IMR-90 (cell line): ENCODE results near the gene C16orf86. TPM values are rescaled to one million over a fixed set of nuclear protein-coding genes. Genes with fewer than 3 reads are reported as not detected.

Experiments used
- ATAC-seq: fragments of 200-7000 bp; cut with Tn5 transposase; 2 replicates; pipeline ENCODE4 v1.9.1; 2020; ENCODE audit warnings: low read depth, mild to moderate bottlenecking, moderate library complexity
- BruUV-seq: library from RNA; stranded (reverse); fragments of 400-500 nt; replicated peaks from 2 replicates; lab custom pipeline; 2021; lab: Mats Ljungman, UMichigan
- CTCF ChIA-PET: fragments of 300-600 bp; formaldehyde crosslinking; extraction: SDS; loops from one replicate; lab custom pipeline; 2021; ENCODE audit warnings: antibody characterized with exemption; lab: Yijun Ruan, JAX
- POLR2A ChIA-PET: fragments of 300-600 bp; sonication (Branson Sonifier 250); formaldehyde crosslinking; loops from one replicate; lab custom pipeline; 2022; ENCODE audit warnings: antibody characterized with exemption; ENCODE audit not compliant: unreplicated experiment; lab: Charles Lee
- DNase-seq: peaks from one replicate; pipeline ENCODE4 v3.0.0; 2013
- H2AFZ ChIP-seq: replicated peaks from 2 replicates; pipeline ENCODE3; 2013; ENCODE audit warnings: low read length, mild to moderate bottlenecking; ENCODE audit not compliant: poor library complexity
- H2AK5ac ChIP-seq: 2 replicates; pipeline ENCODE4 v1.6.1; 2013; ENCODE audit warnings: low read depth, low read length, inconsistent platforms
- H2AK9ac ChIP-seq: replicated peaks from 2 replicates; pipeline ENCODE3; 2013; ENCODE audit warnings: mild to moderate bottlenecking, low read depth, low read length, moderate library complexity; ENCODE audit not compliant: poor library complexity
- H2BK120ac ChIP-seq: 2 replicates; pipeline ENCODE4 v1.6.1; 2013; ENCODE audit warnings: low read depth, low read length, inconsistent platforms
- H2BK15ac ChIP-seq: 3 replicates; pipeline ENCODE4 v1.6.1; 2013; ENCODE audit warnings: low read depth, low read length, inconsistent platforms
- H2BK20ac ChIP-seq: 2 replicates; pipeline ENCODE4 v1.6.1; 2013; ENCODE audit warnings: low read depth, mild to moderate bottlenecking, inconsistent platforms, low read length, moderate library complexity
- H2BK5ac ChIP-seq: 2 replicates; pipeline ENCODE4 v1.6.1; 2013; ENCODE audit warnings: mild to moderate bottlenecking, low read depth, low read length, inconsistent platforms; ENCODE audit not compliant: poor library complexity, severe bottlenecking
- H3K14ac ChIP-seq: replicated peaks from 2 replicates; pipeline ENCODE4 v1.6.1; 2013; ENCODE audit warnings: low read depth, low read length, inconsistent platforms
- H3K18ac ChIP-seq: 2 replicates; pipeline ENCODE4 v1.6.1; 2013; ENCODE audit warnings: low read depth, low read length, control low read depth
- H3K23ac ChIP-seq: 2 replicates; pipeline ENCODE4 v1.6.1; 2013; ENCODE audit warnings: low read depth, low read length, inconsistent platforms
- H3K27ac ChIP-seq: 2 replicates; pipeline ENCODE4 v1.5.1; 2013; ENCODE audit warnings: mild to moderate bottlenecking, control low read depth, low read length; ENCODE audit not compliant: insufficient read depth
- H3K27me3 ChIP-seq: 2 replicates; pipeline ENCODE4 v1.6.1; 2013; ENCODE audit warnings: low read length; ENCODE audit not compliant: control insufficient read depth, insufficient read depth
- H3K36me3 ChIP-seq: 2 replicates; pipeline ENCODE4 v1.6.1; 2013; ENCODE audit warnings: low read length, mixed read lengths; ENCODE audit not compliant: control insufficient read depth, insufficient read depth
- H3K4ac ChIP-seq: 2 replicates; pipeline ENCODE4 v1.6.1; 2013; ENCODE audit warnings: low read depth, low read length, inconsistent platforms
- H3K4me1 ChIP-seq: 2 replicates; pipeline ENCODE4 v1.6.1; 2013; ENCODE audit warnings: low read length, mixed read lengths; ENCODE audit not compliant: control insufficient read depth, insufficient read depth
- H3K4me2 ChIP-seq: 2 replicates; pipeline ENCODE4 v1.6.1; 2013; ENCODE audit warnings: low read depth, mild to moderate bottlenecking, control low read depth, low read length, moderate library complexity
- H3K4me3 ChIP-seq: 2 replicates; pipeline ENCODE4 v1.5.1; 2013; ENCODE audit warnings: low read depth, mild to moderate bottlenecking, control low read depth, low read length, moderate library complexity; ENCODE audit not compliant: insufficient read depth
- H3K56ac ChIP-seq: 2 replicates; pipeline ENCODE4 v1.6.1; 2013; ENCODE audit warnings: low read length, inconsistent platforms; ENCODE audit not compliant: insufficient read depth; ENCODE audit errors: extremely low read depth
- H3K79me1 ChIP-seq, 2 experiments: 2 replicates each; pipeline ENCODE4 v1.6.1; 2013; ENCODE audit warnings: low read length in 2 of 2, inconsistent platforms in 1 of 2, low read depth in 1 of 2
- H3K9ac ChIP-seq: 2 replicates; pipeline ENCODE4 v1.6.1; 2013; ENCODE audit warnings: low read depth, low read length, control low read depth
- H3K9me1 ChIP-seq: 2 replicates; pipeline ENCODE4 v1.6.1; 2013; ENCODE audit warnings: low read length, inconsistent platforms; ENCODE audit not compliant: insufficient read depth
- H3K9me3 ChIP-seq: 2 replicates; pipeline ENCODE4 v1.6.1; 2013; ENCODE audit warnings: low read length; ENCODE audit not compliant: control insufficient read depth, insufficient read depth
- H4K20me1 ChIP-seq: 2 replicates; pipeline ENCODE4 v1.6.1; 2013; ENCODE audit warnings: low read length, inconsistent platforms; ENCODE audit not compliant: insufficient read depth
- H4K5ac ChIP-seq: 2 replicates; pipeline ENCODE4 v1.6.1; 2013; ENCODE audit warnings: mild to moderate bottlenecking, low read depth, low read length, control low read depth
- H4K8ac ChIP-seq, 2 experiments: 2 replicates each; pipeline ENCODE4 v1.6.1; 2013; ENCODE audit warnings: low read depth in 2 of 2, low read length in 2 of 2, control low read depth in 1 of 2, inconsistent platforms in 1 of 2
- H4K91ac ChIP-seq: 2 replicates; pipeline ENCODE4 v1.6.1; 2013; ENCODE audit warnings: low read depth, low read length, inconsistent platforms; ENCODE audit not compliant: insufficient read depth
- BHLHE40 ChIP-seq: fragments of 150-350 bp; IDR thresholded peaks from 2 replicates; pipeline ENCODE4 v1.6.1; 2016; ENCODE audit warnings: mild to moderate bottlenecking, low read depth, low read length
- CEBPB ChIP-seq: IDR thresholded peaks from 2 replicates; pipeline ENCODE4 v1.6.1; 2012; ENCODE audit warnings: low read depth, low read length, improper control_type of control experiment
- FOS ChIP-seq: fragments of 150-350 bp; IDR thresholded peaks from 2 replicates; pipeline ENCODE4 v1.6.1; 2016; ENCODE audit warnings: low read depth, low read length
- MAZ ChIP-seq: IDR thresholded peaks from 2 replicates; pipeline ENCODE4 v1.6.1; 2012; ENCODE audit warnings: low read depth, mild to moderate bottlenecking, low read length, improper control_type of control experiment, moderate library complexity, borderline replicate concordance
- MXI1 ChIP-seq: IDR thresholded peaks from 2 replicates; pipeline ENCODE4 v1.6.1; 2012; ENCODE audit warnings: low read depth, mild to moderate bottlenecking, low read length, moderate library complexity, borderline replicate concordance
- NFE2L2 ChIP-seq: fragments of 150-350 bp; IDR thresholded peaks from 2 replicates; pipeline ENCODE4 v1.6.1; 2016; ENCODE audit warnings: low read depth, mild to moderate bottlenecking, low read length
- POLR2A ChIP-seq: IDR thresholded peaks from 2 replicates; pipeline ENCODE4 v1.6.1; 2012; ENCODE audit warnings: mild to moderate bottlenecking, low read depth, low read length
- RAD21 ChIP-seq: IDR thresholded peaks from 2 replicates; pipeline ENCODE4 v1.6.1; 2012; ENCODE audit warnings: low read length, improper control_type of control experiment
- RFX5 ChIP-seq: IDR thresholded peaks from 2 replicates; pipeline ENCODE4 v1.8.0; 2012; ENCODE audit warnings: low read depth, mild to moderate bottlenecking, low read length, moderate library complexity
- SMC3 ChIP-seq: fragments of 150-350 bp; IDR thresholded peaks from 2 replicates; pipeline ENCODE4 v1.6.1; 2016; ENCODE audit warnings: low read depth, mild to moderate bottlenecking, antibody characterized with exemption, low read length, moderate library complexity
- WGBS, 2 experiments: methylation state at CpG; one replicate each; pipeline versions ENCODE4 v1.1.5 to v1.1.7; 2013; ENCODE audit warnings: missing lambda C conversion rate in 2 of 2; ENCODE audit not compliant: insufficient read length in 1 of 2; ENCODE audit errors: extremely low coverage in 2 of 2; 5-methylcytosine and 5-hydroxymethylcytosine counted together
- dilution Hi-C: fragments of 300-500 bp; cut with HindIII; formaldehyde crosslinking; loops from one replicate; pipeline ENCODE4 v1.14.3; 2018; ENCODE audit warnings: low sequenced_read_pairs; ENCODE audit not compliant: unreplicated experiment
- in situ Hi-C: fragments of 300-500 bp; cut with MboI; formaldehyde crosslinking; loops from 3 replicates; pipeline ENCODE4 v1.14.3; 2019; ENCODE audit warnings: low sequenced_read_pairs, inconsistent platforms, mixed read lengths
- intact Hi-C: fragments of 100-400 bp; cut with micrococcal nuclease; formaldehyde crosslinking; loops from 2 replicates; pipeline ENCODE4 v1.10.0; 2022
- polyA plus RNA-seq, 3 experiments: library from polyadenylated mRNA; depleted of rRNA; stranded (reverse); fragments of >200 nt; gene quantifications; 2 replicates each; pipeline ENCODE4 v1.2.3, GENCODE V29; 2012; ENCODE audit warnings: low replicate concordance in 1 of 3
- total RNA-seq: library from RNA; depleted of rRNA; stranded (reverse); fragments of >200 nt; gene quantifications from 2 replicates; pipeline ENCODE4 v1.2.3, GENCODE V29; 2012
- TF ChIP-seq, protein P1 (sequence below): fragments of 150-350 bp; IDR thresholded peaks from 2 replicates; pipeline ENCODE4 v1.6.1; 2016; ENCODE audit warnings: low read depth, mild to moderate bottlenecking, low read length, moderate library complexity, borderline replicate concordance
- TF ChIP-seq, protein P2 (sequence below): conservative IDR thresholded peaks from 2 replicates; pipeline ENCODE4 v1.5.1; 2012; ENCODE audit warnings: mild to moderate bottlenecking, low read depth, low read length, improper control_type of control experiment
- TF ChIP-seq, protein P3 (sequence below): fragments of 150-350 bp; IDR thresholded peaks from 2 replicates; pipeline ENCODE4 v1.6.1; 2017; ENCODE audit warnings: mild to moderate bottlenecking, antibody characterized with exemption, low read length, low read depth

C16orf86 gene
- total and polyA plus RNA-seq, 2 of the 4 experiments (the other 2 are of a cell fraction) = 0.54 to 0.70 TPM

GRCh38 chr16:67701420-67701819, 34.8 kb downstream of the C16orf86 start:
- Histone ChIP-seq H3K9ac (no peak overlapping the region), H3K14ac (no peak overlapping the region), H2BK15ac (no peak overlapping the region), H4K91ac (no peak overlapping the region), H2AK5ac (no peak overlapping the region), H3K27ac (no peak overlapping the region), H3K4me1 (no peaks in the 10 kb centered on the region), H3K27me3 (no peaks in the 10 kb centered on the region), H4K8ac (no peak overlapping the region), H4K20me1 (peaks cover 16% of the 10 kb centered on the region; the same call in 1 of the 2 replicates), H3K4ac (no peak overlapping the region), H3K9me1 (peaks cover 9% of the 10 kb centered on the region; the same call in 1 of the 2 replicates), H2AFZ (no peak overlapping the region), H3K9me3 (no peaks in the 10 kb centered on the region), H2AK9ac (no peak overlapping the region), H3K36me3 (no peaks in the 10 kb centered on the region), H3K4me3 (no peak overlapping the region), H2BK5ac (no peak overlapping the region), H2BK120ac (no peak overlapping the region), H3K23ac (no peak overlapping the region), H3K18ac (no peak overlapping the region), H3K4me2 (no peak overlapping the region), H3K79me1 (peaks cover 9 to 49% of the 10 kb centered on the region in 2 experiments), H2BK20ac (no peak overlapping the region), H3K56ac (no peak overlapping the region), H4K5ac (no peak overlapping the region)
- DNase-seq (no peak), ATAC-seq (no peak)
- ChIA-PET POLR2A (no interaction called here), CTCF (interaction anchor here (0.6 kb wide), 1 partner anchor 464 kb away, joined by 8 read pairs; no protein-coding TSS in a partner anchor)
- intact Hi-C loops = no loop called here
- dilution Hi-C loops = no loop called here
- TF ChIP-seq RFX5 (no peak), MXI1 (no peak), NFE2L2 (no peak), RAD21 (no peak), SMC3 (no peak), BHLHE40 (no peak), POLR2A (no peak), MAZ (no peak), CEBPB (no peak), FOS (no peak)
- TF ChIP-seq, protein P1, sequence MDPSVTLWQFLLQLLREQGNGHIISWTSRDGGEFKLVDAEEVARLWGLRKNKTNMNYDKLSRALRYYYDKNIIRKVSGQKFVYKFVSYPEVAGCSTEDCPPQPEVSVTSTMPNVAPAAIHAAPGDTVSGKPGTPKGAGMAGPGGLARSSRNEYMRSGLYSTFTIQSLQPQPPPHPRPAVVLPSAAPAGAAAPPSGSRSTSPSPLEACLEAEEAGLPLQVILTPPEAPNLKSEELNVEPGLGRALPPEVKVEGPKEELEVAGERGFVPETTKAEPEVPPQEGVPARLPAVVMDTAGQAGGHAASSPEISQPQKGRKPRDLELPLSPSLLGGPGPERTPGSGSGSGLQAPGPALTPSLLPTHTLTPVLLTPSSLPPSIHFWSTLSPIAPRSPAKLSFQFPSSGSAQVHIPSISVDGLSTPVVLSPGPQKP = no peak
- TF ChIP-seq, protein P2, sequence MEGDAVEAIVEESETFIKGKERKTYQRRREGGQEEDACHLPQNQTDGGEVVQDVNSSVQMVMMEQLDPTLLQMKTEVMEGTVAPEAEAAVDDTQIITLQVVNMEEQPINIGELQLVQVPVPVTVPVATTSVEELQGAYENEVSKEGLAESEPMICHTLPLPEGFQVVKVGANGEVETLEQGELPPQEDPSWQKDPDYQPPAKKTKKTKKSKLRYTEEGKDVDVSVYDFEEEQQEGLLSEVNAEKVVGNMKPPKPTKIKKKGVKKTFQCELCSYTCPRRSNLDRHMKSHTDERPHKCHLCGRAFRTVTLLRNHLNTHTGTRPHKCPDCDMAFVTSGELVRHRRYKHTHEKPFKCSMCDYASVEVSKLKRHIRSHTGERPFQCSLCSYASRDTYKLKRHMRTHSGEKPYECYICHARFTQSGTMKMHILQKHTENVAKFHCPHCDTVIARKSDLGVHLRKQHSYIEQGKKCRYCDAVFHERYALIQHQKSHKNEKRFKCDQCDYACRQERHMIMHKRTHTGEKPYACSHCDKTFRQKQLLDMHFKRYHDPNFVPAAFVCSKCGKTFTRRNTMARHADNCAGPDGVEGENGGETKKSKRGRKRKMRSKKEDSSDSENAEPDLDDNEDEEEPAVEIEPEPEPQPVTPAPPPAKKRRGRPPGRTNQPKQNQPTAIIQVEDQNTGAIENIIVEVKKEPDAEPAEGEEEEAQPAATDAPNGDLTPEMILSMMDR = no peak
- TF ChIP-seq, protein P3, sequence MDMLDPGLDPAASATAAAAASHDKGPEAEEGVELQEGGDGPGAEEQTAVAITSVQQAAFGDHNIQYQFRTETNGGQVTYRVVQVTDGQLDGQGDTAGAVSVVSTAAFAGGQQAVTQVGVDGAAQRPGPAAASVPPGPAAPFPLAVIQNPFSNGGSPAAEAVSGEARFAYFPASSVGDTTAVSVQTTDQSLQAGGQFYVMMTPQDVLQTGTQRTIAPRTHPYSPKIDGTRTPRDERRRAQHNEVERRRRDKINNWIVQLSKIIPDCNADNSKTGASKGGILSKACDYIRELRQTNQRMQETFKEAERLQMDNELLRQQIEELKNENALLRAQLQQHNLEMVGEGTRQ = no peak
- no TSS peak for BruUV-seq
- in situ Hi-C loops = no loop called here
- WGBS, 2 experiments = no CpG with 5 or more reads among the region's 1 CpG
